ENCODE data around the gene LDLRAD1.

LDLRAD1 gene

DNA sequence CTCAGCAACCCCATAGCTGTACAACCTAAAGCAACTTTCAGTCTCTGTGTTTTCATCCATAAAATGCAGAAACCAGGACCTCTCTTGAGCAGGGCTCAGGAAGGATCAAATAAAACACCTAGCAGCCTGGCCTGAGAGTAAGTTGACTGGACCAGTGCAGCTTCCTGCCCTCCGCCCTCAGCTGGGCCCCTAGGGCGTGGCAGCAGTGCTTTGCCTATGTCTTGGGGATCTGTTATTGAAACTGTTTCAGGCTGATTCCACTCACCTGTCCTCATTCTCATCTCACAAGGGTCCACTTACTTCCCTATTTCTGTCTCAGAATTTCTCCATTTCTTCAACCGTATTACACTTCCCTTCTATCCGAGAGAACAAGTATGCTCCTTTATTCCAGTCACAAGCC, 54.5 kb downstream of the LDLRAD1 start:
- TF ChIP-seq LEF1 (IDR thresholded peaks at IDR 0.05; ENCODE audit: borderline replicate concordance) (no peak), FOXM1 (IDR thresholded peaks at IDR 0.05; ENCODE audit: borderline replicate concordance) (no peak), HDGF (IDR thresholded peaks at IDR 0.05; ENCODE audit: borderline replicate concordance) (no peak), BHLHE40 (IDR thresholded peaks at IDR 0.05; ENCODE audit: borderline replicate concordance) (no peak), CTBP1 (IDR thresholded peaks at IDR 0.05; ENCODE audit: borderline replicate concordance) (no peak), TARDBP (IDR thresholded peaks at IDR 0.05) (no peak), FOXK2 (IDR thresholded peaks at IDR 0.05) (no peak), ARNT (IDR thresholded peaks at IDR 0.05) (no peak), NFRKB (IDR thresholded peaks at IDR 0.05) (no peak)
- no peak for DNase-seq (ENCODE audit: extremely low spot score)
- CTCF ChIA-PET, result no interaction called here
- POLR2A ChIA-PET, result interaction anchor here (1.1 kb wide), 1 partner anchor 9 kb away, joined by 3 read pairs; no protein-coding TSS in a partner anchor

DNA sequence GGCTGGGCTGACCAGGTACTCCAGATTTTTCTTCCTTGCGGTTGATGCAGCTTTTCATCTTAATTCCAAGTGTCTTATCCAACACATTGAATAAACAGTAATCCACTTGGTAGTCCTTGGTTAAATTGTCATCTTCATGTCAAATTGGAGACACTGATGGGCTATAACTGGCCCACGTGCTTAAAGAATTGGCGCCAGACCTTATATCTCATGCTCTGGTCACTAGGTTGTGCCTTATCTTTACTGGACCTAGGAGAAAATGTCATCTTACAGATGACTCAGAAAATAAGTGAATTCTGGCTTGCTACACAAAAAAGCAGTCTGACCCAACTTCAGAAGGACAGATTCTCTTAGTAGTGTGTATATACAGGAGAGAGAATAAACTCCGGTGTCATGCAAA, 55.6 kb downstream of the LDLRAD1 start:
- DNase-seq (ENCODE audit: extremely low spot score), result no peak
- ChIA-PET CTCF (interaction anchor here (0.6 kb wide), 1 partner anchor 15 kb away, joined by 5 read pairs; no protein-coding TSS in a partner anchor), POLR2A (no interaction called here)
- TF ChIP-seq FOXM1 (IDR thresholded peaks at IDR 0.05; ENCODE audit: borderline replicate concordance), result no peak
- no peak for TF ChIP-seq ZNF384 (IDR thresholded peaks at IDR 0.05)
- no peak for TF ChIP-seq FOXK2 (IDR thresholded peaks at IDR 0.05)
- TF ChIP-seq SUZ12 (IDR thresholded peaks at IDR 0.05), result no peak
- no peak for TF ChIP-seq NFRKB (IDR thresholded peaks at IDR 0.05)
- TF ChIP-seq FOXA1 (IDR thresholded peaks at IDR 0.05), result no peak
- no peak for TF ChIP-seq ELF4 (IDR thresholded peaks at IDR 0.05)
- no peak for TF ChIP-seq ARNT (IDR thresholded peaks at IDR 0.05)
- no peak for TF ChIP-seq BHLHE40 (IDR thresholded peaks at IDR 0.05; ENCODE audit: borderline replicate concordance)
- no peak for TF ChIP-seq HDGF (IDR thresholded peaks at IDR 0.05; ENCODE audit: borderline replicate concordance)

DNA sequence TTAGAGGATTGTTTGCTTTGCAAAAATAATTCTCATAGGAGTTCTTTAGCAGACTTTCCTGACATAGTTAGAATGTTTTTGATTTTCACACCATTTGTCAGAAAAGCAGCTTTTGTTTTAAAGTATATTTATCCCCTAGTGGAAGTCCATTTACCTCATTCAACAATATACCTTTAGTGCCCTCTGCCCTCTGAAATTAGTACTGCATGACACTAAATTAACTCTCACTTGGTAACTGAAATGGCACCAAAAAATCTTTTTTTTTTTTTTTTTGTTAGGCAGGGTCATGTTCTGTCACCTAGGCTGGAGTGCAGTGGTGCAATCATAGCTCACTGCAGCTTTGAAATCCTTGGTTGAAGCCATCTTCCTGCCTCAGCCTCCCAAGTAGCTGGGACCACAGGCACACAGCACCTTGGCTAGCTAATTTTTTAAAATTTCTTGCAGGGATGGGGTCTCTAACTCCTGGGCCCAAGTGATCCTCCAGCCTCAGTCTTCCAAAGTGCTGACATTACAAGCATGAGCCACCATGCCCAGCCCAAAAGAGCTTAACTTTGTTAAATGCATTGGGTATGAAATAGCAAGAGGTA, 58.2 kb downstream of the LDLRAD1 start:
- CTCF ChIA-PET, result interaction anchor here (0.6 to 3.0 kb wide), 14 partner anchors 10 to 244 kb away, joined by 3 to 40 read pairs (median 4); partner anchors contain the start of genes DIO1, IFT25 and LRRC42
- DNase-seq (ENCODE audit: extremely low spot score), result no peak
- POLR2A ChIA-PET, result interaction anchor here (1.5 kb wide), 1 partner anchor 14 kb away, joined by 4 read pairs; the partner anchor contains the start of genes IFT25 and LRRC42
- no peak for TF ChIP-seq SP1 (IDR thresholded peaks at IDR 0.05)
